ENCODE data around the gene DRD1. TPM values are rescaled to one million over a fixed set of nuclear protein-coding genes. Genes with fewer than 3 reads are reported as not detected.
A peak's percentile ranks its signal among the peaks of the same experiment; 100 is the strongest.

The DRD1 gene
- total RNA-seq, 1 experiment from 2014 or later: 0.54 TPM

DNA sequence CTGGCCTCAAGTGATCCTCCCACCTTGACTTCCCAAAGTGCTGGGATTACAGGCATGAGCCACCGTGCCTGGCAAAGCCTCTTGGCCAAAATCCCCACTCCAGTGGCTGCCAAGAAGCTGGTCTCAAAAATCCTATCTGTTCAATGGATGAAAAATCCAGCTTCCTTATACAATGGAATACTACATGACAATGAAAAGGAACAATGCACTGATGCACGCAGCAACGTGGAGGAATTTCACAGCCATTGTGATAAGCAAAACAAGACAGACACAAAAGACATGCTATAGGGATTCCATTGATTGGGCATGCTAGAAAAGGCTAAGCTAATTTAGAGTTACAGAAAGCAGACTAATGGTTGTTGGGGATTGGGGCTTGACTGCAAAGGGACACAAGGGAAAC is 21.3 kb upstream of the DRD1 start:
- no peak for ATAC-seq
- CTCF ChIA-PET: interaction anchor here (0.9 to 2.0 kb wide), 11 partner anchors 10 to 571 kb away, joined by 3 to 8 read pairs (median 4); partner anchors contain the start of gene SFXN1
- peaks cover 7% of the 10 kb centered on the region in 2 experiments; a peak in 2 of 4 replicates for H3K4me1 ChIP-seq (ENCODE audit: control insufficient read depth in 1 of 2, insufficient read depth in 2 of 2, low read length in 2 of 2)
- RAD21 ChIA-PET (ENCODE audit: low non-redundant PET in 1 of 2, low total read pairs in 2 of 2, uncharacterized antibody in 2 of 2, unreplicated experiment in 2 of 2): no interaction called here
- H4K20me1 ChIP-seq (ENCODE audit: insufficient read depth): no peaks in the 10 kb centered on the region
- no peak overlapping the region for H2AFZ ChIP-seq (ENCODE audit: low read depth, low read length, poor library complexity, severe bottlenecking)
- no peak overlapping the region for H3K4me2 ChIP-seq (ENCODE audit: low read length)
- no peak overlapping the region for H3K27ac ChIP-seq (ENCODE audit: low read depth, low read length)
- H3K4me3 ChIP-seq (replicated peaks in 1 of 2; ENCODE audit: low read depth in 1 of 2, low read length in 2 of 2): no peak overlapping the region
- DNase-seq (ENCODE audit: low read depth, low spot score): no peak
- intact Hi-C loops (cut with micrococcal nuclease): no loop called here
- H3K79me2 ChIP-seq (ENCODE audit: insufficient read depth, low read length): no peaks in the 10 kb centered on the region
- H3K36me3 ChIP-seq (ENCODE audit: control insufficient read depth in 1 of 2, insufficient read depth in 2 of 2, low read length in 2 of 2): no peaks in the 10 kb centered on the region
- POLR2A ChIA-PET: no interaction called here
- no peaks in the 10 kb centered on the region for H3K27me3 ChIP-seq (ENCODE audit: insufficient read depth, low read length)
- no peak for TF ChIP-seq SRF (IDR thresholded peaks at IDR 0.05; ENCODE audit: low read depth)
- no peak for TF ChIP-seq TCF7L2 (IDR thresholded peaks at IDR 0.05; ENCODE audit: borderline replicate concordance, extremely low read depth, insufficient read depth, insufficient read length)
- no peaks in the 10 kb centered on the region for H3K9me3 ChIP-seq (ENCODE audit: control insufficient read depth in 1 of 2, insufficient read depth in 1 of 2, low read depth in 1 of 2, low read length in 2 of 2)
- no TSS peak for BruUV-seq (replicated peaks)
- H3K9ac ChIP-seq (ENCODE audit: low read length): no peak overlapping the region
- H3K9me2 ChIP-seq (ENCODE audit: insufficient read depth): no peaks in the 10 kb centered on the region

DNA sequence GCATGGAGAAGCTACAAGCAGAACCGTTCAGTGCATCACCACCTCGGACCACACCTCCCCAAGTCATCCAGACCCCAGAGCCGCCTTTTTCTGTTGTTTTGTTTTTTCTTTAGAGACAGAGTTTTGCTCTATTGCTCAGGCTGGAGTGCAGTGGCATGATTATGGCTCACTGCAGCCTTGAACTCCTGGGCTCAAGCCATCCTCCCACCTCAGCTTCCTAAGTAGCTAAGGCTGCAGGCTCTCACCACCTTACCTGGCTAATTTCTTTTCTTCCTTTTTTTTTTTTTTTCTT is 20.9 kb upstream of the DRD1 start:
- CTCF ChIA-PET: interaction anchor here (0.9 to 2.0 kb wide), 12 partner anchors 11 to 571 kb away, joined by 3 to 8 read pairs (median 4); partner anchors contain the start of gene SFXN1
- intact Hi-C loops (cut with micrococcal nuclease): no loop called here

More for the DNA sequence above, 20.9 kb upstream of the DRD1 start:
- Histone ChIP-seq H3K36me3 (ENCODE audit: control insufficient read depth in 1 of 2, insufficient read depth in 2 of 2, low read length in 2 of 2) (no peaks in the 10 kb centered on the region), H3K27ac (ENCODE audit: low read depth, low read length) (no peak overlapping the region), H3K4me1 (ENCODE audit: control insufficient read depth in 1 of 2, insufficient read depth in 2 of 2, low read length in 2 of 2) (peaks cover 7% of the 10 kb centered on the region in 2 experiments; a peak in 2 of 4 replicates), H4K20me1 (ENCODE audit: insufficient read depth) (no peaks in the 10 kb centered on the region), H3K9ac (ENCODE audit: low read length) (no peak overlapping the region), H3K9me3 (ENCODE audit: control insufficient read depth in 1 of 2, insufficient read depth in 1 of 2, low read depth in 1 of 2, low read length in 2 of 2) (no peaks in the 10 kb centered on the region), H3K4me3 (replicated peaks in 1 of 2; ENCODE audit: low read depth in 1 of 2, low read length in 2 of 2) (no peak overlapping the region), H3K27me3 (ENCODE audit: insufficient read depth, low read length) (no peaks in the 10 kb centered on the region), H3K9me2 (ENCODE audit: insufficient read depth) (no peaks in the 10 kb centered on the region), H3K79me2 (ENCODE audit: insufficient read depth, low read length) (no peaks in the 10 kb centered on the region), H2AFZ (ENCODE audit: low read depth, low read length, poor library complexity, severe bottlenecking) (peak overlapping the region; percentile 85), H3K4me2 (ENCODE audit: low read length) (peak overlapping the region; percentile 33; the same call in 1 of the 2 replicates)
- no TSS peak for BruUV-seq (replicated peaks)
- POLR2A ChIA-PET: no interaction called here
- DNase-seq (ENCODE audit: low read depth, low spot score): no peak
- peak; percentile 49; the same call in 1 of the 2 replicates for ATAC-seq
- no peak for TF ChIP-seq POLR2A (IDR thresholded peaks at IDR 0.05; ENCODE audit: borderline replicate concordance, extremely low read depth, insufficient read depth, insufficient read length)
- no peak for TF ChIP-seq EGR1 (IDR thresholded peaks at IDR 0.05; ENCODE audit: low read depth)
- TF ChIP-seq, protein P1, sequence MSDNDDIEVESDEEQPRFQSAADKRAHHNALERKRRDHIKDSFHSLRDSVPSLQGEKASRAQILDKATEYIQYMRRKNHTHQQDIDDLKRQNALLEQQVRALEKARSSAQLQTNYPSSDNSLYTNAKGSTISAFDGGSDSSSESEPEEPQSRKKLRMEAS (IDR thresholded peaks at IDR 0.05): no peak
- no peak for TF ChIP-seq RAD21 (IDR thresholded peaks at IDR 0.05; ENCODE audit: low read depth)
- TF ChIP-seq EZH2 (IDR thresholded peaks at IDR 0.05): no peak
- no peak for TF ChIP-seq SP1 (IDR thresholded peaks at IDR 0.05; ENCODE audit: low read depth)
- TF ChIP-seq, protein P2, sequence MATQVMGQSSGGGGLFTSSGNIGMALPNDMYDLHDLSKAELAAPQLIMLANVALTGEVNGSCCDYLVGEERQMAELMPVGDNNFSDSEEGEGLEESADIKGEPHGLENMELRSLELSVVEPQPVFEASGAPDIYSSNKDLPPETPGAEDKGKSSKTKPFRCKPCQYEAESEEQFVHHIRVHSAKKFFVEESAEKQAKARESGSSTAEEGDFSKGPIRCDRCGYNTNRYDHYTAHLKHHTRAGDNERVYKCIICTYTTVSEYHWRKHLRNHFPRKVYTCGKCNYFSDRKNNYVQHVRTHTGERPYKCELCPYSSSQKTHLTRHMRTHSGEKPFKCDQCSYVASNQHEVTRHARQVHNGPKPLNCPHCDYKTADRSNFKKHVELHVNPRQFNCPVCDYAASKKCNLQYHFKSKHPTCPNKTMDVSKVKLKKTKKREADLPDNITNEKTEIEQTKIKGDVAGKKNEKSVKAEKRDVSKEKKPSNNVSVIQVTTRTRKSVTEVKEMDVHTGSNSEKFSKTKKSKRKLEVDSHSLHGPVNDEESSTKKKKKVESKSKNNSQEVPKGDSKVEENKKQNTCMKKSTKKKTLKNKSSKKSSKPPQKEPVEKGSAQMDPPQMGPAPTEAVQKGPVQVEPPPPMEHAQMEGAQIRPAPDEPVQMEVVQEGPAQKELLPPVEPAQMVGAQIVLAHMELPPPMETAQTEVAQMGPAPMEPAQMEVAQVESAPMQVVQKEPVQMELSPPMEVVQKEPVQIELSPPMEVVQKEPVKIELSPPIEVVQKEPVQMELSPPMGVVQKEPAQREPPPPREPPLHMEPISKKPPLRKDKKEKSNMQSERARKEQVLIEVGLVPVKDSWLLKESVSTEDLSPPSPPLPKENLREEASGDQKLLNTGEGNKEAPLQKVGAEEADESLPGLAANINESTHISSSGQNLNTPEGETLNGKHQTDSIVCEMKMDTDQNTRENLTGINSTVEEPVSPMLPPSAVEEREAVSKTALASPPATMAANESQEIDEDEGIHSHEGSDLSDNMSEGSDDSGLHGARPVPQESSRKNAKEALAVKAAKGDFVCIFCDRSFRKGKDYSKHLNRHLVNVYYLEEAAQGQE (IDR thresholded peaks at IDR 0.05; ENCODE audit: low read depth): no peak
- RAD21 ChIA-PET (ENCODE audit: low non-redundant PET in 1 of 2, low total read pairs in 2 of 2, uncharacterized antibody in 2 of 2, unreplicated experiment in 2 of 2): no interaction called here

Measured in HCT116 (cell line).